Measurements from ENCODE around the gene C1orf226. TPM values are rescaled to one million over a fixed set of nuclear protein-coding genes. Genes with fewer than 3 reads are reported as not detected.

The C1orf226 gene
- total and polyA plus RNA-seq, 4 donors = 1.4 to 10.2 (median 5.9) TPM

DNA sequence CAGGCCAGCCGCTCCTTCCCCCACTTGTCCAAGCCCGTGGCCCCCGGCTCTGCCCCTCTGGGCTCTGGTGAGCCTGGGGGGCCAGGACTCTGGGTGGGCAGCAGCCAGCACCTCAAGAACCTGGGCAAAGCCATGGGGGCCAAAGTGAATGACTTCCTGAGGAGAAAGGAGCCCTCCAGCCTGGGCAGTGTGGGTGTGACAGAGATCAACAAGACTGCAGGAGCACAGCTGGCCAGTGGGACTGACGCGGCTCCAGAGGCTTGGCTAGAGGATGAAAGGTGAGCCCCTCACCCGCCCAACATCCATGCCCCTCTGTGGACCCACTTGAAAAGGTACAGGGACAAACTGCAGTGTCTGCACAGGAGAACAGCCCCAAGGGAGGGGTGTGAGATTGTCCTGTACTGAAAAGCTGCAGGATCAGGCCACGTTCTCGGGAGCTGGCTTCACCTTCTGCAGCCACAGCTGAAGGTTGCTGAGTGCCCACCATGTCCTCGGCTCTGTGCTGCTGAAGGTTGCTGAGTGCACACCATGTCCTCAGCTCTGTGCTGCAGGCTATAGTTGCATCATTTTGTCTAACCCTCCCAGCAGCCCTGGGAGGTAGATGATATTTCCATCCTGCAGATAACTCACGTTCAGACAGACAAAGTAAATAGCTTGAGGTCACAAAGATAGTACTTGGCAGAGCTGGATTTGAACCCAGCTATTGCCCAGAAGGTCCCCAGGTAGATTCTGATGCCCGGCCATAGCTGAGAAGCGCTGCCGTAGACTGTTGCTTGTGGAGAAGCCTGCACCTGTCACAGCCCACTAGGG lies 618 bp downstream of the C1orf226 start:
- H3K4me1 ChIP-seq (ENCODE audit: control insufficient read depth, insufficient read depth, low read length) = peaks cover 4% of the 10 kb centered on the region
- H3K4me3 ChIP-seq (ENCODE audit: low read depth, low read length) = no peak overlapping the region
- H3K27ac ChIP-seq (ENCODE audit: low read depth, low read length) = no peak overlapping the region
- H3K27me3 ChIP-seq (ENCODE audit: control insufficient read depth, insufficient read depth, low read length) = no peaks in the 10 kb centered on the region
- no peak for DNase-seq (ENCODE audit: low read depth in 4 of 6, low spot score in 6 of 6)
- H3K36me3 ChIP-seq (ENCODE audit: control insufficient read depth, insufficient read depth, low read length) = peaks cover 29% of the 10 kb centered on the region
- WGBS (ENCODE audit: insufficient coverage) = 96% methylated on average over 12 of the region's 13 CpGs
- H3K9me3 ChIP-seq (ENCODE audit: control insufficient read depth, insufficient read depth, low read length) = no peaks in the 10 kb centered on the region

DNA sequence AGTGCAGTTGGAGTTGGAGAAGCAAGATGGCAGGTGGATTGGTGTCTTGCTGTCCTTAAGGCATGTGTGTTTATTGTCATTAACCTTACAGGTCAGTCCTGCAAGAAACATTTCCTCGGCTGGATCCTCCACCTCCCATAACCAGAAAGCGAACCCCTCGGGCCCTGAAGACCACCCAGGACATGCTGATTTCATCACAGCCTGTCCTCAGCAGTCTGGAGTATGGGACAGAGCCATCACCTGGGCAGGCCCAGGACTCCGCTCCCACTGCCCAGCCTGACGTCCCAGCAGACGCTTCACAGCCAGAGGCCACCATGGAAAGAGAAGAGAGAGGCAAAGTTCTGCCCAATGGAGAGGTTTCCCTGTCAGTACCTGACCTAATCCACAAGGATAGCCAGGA lies 1.6 kb downstream of the C1orf226 start:
- no peaks in the 10 kb centered on the region for H3K27me3 ChIP-seq (ENCODE audit: control insufficient read depth, insufficient read depth, low read length)
- no peaks in the 10 kb centered on the region for H3K9me3 ChIP-seq (ENCODE audit: control insufficient read depth, insufficient read depth, low read length)
- 94% methylated on average over 6 of the region's 6 CpGs for WGBS (ENCODE audit: insufficient coverage)
- DNase-seq (ENCODE audit: low read depth in 4 of 6, low spot score in 6 of 6) = no peak
- peaks cover 9% of the 10 kb centered on the region for H3K4me1 ChIP-seq (ENCODE audit: control insufficient read depth, insufficient read depth, low read length)
- no peak overlapping the region for H3K27ac ChIP-seq (ENCODE audit: low read depth, low read length)
- H3K4me3 ChIP-seq (ENCODE audit: low read depth, low read length) = no peak overlapping the region
- H3K36me3 ChIP-seq (ENCODE audit: control insufficient read depth, insufficient read depth, low read length) = peaks cover 29% of the 10 kb centered on the region

DNA sequence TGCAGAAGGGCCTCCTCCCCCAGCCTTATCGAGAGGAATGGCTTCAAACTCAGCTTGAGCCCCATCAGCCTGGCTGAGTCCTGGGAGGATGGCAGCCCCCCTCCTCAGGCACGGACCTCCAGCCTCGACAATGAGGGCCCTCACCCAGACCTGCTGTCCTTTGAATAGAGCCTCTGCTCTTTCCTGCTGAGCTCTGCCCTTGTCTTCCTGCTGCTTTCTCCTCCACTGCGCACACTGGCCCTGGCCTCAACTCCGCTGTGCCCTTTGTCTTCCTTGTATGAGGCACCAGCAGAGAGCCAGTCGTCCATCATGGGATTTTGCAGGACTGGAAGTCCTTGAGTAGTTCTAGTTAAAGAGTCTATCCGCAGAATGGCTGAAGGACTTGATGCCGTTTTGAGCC lies 2.0 kb downstream of the C1orf226 start:
- Histone ChIP-seq H3K4me3 (ENCODE audit: low read depth, low read length) (no peak overlapping the region), H3K27ac (ENCODE audit: low read depth, low read length) (no peak overlapping the region), H3K36me3 (ENCODE audit: control insufficient read depth, insufficient read depth, low read length) (peaks cover 29% of the 10 kb centered on the region), H3K9me3 (ENCODE audit: control insufficient read depth, insufficient read depth, low read length) (no peaks in the 10 kb centered on the region), H3K4me1 (ENCODE audit: control insufficient read depth, insufficient read depth, low read length) (peaks cover 13% of the 10 kb centered on the region), H3K27me3 (ENCODE audit: control insufficient read depth, insufficient read depth, low read length) (no peaks in the 10 kb centered on the region)
- 62% methylated on average over 8 of the region's 8 CpGs for WGBS (ENCODE audit: insufficient coverage)
- no peak for DNase-seq (ENCODE audit: low read depth in 4 of 6, low spot score in 6 of 6)

DNA sequence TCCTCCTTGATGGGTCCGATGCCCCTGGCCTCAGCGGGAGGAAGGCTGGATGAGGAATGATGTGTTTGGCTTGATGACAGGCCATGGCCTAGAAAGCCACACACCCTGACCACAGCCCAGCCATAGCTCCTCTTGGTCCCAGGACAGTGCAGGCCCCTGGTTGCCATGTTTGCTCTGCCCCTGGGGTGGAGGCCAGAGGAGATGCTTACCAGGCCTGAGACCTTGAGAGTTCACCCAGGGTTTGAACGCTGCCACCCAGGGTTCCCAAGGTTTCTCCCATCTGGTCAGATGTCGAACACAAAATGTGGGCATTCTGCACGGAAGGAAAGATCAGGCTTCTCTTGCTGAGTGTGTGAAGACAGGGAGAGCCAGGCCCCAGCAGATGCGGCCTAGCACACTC lies 2.6 kb downstream of the C1orf226 start:
- WGBS (ENCODE audit: insufficient coverage) = 97% methylated on average over 4 of the region's 6 CpGs
- no peak for DNase-seq (ENCODE audit: low read depth in 4 of 6, low spot score in 6 of 6)

DNA sequence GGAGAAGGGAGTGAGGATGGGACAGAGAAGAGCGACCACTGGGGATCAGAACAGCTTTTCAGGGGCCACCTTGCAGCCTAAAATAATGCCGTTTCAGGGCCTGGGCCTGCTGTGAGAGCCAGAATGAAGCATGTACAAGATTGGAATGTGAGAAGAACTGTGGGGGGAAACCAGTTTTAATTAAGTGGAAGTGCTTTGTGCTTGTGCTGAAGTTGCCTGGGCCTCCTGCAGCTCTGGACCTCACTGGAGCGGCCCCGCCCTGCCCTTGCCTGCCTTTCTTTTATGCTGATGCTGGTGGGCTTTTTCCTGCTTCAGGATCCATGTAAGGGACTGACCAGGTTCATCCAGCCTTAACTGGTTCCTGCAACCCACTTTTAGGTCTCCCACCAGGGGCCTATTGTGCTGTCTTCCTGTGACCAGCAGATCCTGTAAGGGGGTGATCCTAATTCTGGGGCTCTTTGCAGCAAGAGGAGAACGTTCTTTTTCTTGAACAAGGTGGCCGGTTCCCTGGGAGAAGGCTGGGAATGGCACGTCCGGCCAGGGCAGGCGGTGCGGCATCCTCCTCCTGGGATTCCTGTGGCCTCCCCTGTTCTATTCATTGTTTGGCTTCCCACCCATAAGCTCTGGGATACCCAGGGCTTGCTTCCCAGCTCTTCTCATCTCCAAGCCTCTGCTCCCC lies 3.2 kb downstream of the C1orf226 start:
- peaks cover 29% of the 10 kb centered on the region for H3K36me3 ChIP-seq (ENCODE audit: control insufficient read depth, insufficient read depth, low read length)
- H3K4me1 ChIP-seq (ENCODE audit: control insufficient read depth, insufficient read depth, low read length) = peaks cover 22% of the 10 kb centered on the region
- WGBS (ENCODE audit: insufficient coverage) = 92% methylated on average over 10 of the region's 10 CpGs
- H3K27ac ChIP-seq (ENCODE audit: low read depth, low read length) = no peak overlapping the region
- no peaks in the 10 kb centered on the region for H3K9me3 ChIP-seq (ENCODE audit: control insufficient read depth, insufficient read depth, low read length)
- H3K4me3 ChIP-seq (ENCODE audit: low read depth, low read length) = no peak overlapping the region
- H3K27me3 ChIP-seq (ENCODE audit: control insufficient read depth, insufficient read depth, low read length) = no peaks in the 10 kb centered on the region
- DNase-seq (ENCODE audit: low read depth in 4 of 6, low spot score in 6 of 6) = no peak

More for the DNA sequence above, 2.6 kb downstream of the C1orf226 start:
- no peaks in the 10 kb centered on the region for H3K27me3 ChIP-seq (ENCODE audit: control insufficient read depth, insufficient read depth, low read length)
- no peak overlapping the region for H3K4me3 ChIP-seq (ENCODE audit: low read depth, low read length)
- no peak overlapping the region for H3K27ac ChIP-seq (ENCODE audit: low read depth, low read length)
- H3K9me3 ChIP-seq (ENCODE audit: control insufficient read depth, insufficient read depth, low read length) = no peaks in the 10 kb centered on the region
- peaks cover 29% of the 10 kb centered on the region for H3K36me3 ChIP-seq (ENCODE audit: control insufficient read depth, insufficient read depth, low read length)
- H3K4me1 ChIP-seq (ENCODE audit: control insufficient read depth, insufficient read depth, low read length) = peaks cover 19% of the 10 kb centered on the region

DNA sequence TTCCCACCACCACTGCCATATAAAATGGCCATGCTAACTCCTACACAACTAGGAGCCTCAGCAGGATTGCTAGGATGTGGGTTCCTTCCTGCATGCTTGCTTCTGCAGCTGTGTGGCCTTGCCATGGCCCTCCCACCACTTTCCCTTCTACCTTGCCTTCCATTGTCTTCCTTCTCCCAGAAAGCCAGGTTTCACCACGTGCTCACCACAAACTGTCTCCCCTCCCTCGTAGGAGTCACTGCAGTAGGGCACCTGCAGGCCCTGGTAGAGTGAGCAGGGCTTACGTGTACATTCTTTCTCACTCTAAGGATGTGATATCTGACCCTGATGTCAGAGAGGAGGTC lies 3.7 kb downstream of the C1orf226 start:
- WGBS (ENCODE audit: insufficient coverage) = 100% methylated on average over 1 of the region's 3 CpGs
- Histone ChIP-seq H3K36me3 (ENCODE audit: control insufficient read depth, insufficient read depth, low read length) (peaks cover 29% of the 10 kb centered on the region), H3K4me3 (ENCODE audit: low read depth, low read length) (no peak overlapping the region), H3K9me3 (ENCODE audit: control insufficient read depth, insufficient read depth, low read length) (no peaks in the 10 kb centered on the region), H3K27me3 (ENCODE audit: control insufficient read depth, insufficient read depth, low read length) (no peaks in the 10 kb centered on the region), H3K27ac (ENCODE audit: low read depth, low read length) (no peak overlapping the region), H3K4me1 (ENCODE audit: control insufficient read depth, insufficient read depth, low read length) (peaks cover 27% of the 10 kb centered on the region)
- no peak for DNase-seq (ENCODE audit: low read depth in 4 of 6, low spot score in 6 of 6)

DNA sequence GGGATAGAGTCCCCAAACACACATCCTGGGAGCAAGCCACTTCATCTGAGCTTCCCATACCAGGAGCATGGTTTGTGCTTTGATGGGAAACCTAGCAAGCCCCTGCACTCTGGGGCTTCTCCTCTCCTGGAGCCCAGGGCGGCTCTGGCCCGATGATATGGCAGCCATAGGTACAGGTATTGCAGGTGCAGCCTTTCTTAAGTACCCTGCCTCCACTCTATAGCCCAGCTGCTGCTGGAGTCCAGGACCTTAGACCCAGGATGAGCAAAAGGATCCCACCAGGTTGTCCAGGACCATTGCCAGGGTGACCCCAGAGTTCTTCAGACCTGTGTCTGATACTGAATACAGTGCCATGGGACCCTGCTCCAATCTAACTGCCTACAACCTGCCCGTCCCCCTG lies 4.2 kb downstream of the C1orf226 start:
- H3K9me3 ChIP-seq (ENCODE audit: control insufficient read depth, insufficient read depth, low read length) = no peaks in the 10 kb centered on the region

DNA sequence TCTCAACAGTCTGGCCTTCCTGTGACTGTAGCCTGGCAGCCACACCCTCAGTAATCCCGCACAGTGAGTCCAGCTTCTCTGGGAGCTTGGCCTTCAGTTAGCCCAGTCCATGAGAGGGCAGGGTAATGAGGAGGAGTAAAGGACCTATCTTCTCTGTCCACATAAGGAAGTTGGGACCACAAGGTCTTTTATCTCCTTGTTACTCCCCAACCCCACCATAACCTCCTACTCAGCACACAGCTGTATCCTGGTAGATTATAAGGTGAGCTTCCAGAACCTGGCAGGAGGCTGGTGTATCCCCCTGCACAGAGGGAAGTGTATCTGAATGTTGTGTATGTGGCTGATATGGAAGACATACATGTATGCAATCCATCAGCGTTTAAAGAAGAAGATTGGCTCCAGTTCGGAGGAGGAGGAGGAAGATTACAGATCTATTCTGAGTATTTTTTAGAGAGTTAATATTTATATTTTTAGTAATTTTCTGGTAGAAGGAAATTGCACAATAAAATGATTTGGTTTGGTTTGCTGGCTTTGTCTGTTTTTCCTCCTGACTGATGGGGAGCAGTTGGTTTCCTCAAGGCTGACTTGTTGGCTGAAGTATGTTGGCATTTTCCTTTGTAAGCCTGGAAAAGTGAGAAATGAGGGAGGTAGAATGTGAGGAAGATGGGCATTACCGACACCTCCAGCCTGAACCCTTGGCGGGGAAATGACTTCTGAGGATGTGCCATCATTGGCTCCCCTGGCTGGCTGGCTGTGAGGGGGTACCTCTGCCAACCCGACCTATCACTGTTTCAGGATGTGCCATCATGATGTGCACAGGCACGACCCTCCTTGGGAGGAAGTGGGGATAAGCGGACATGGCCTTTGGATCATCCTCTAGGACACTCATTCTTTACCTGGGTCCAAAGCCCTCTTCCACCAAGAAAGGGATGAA lies 5.0 kb downstream of the C1orf226 start:
- no peaks in the 10 kb centered on the region for H3K9me3 ChIP-seq (ENCODE audit: control insufficient read depth, insufficient read depth, low read length)
- WGBS (ENCODE audit: insufficient coverage) = 96% methylated on average over 3 of the region's 8 CpGs
- H3K27ac ChIP-seq (ENCODE audit: low read depth, low read length) = no peak overlapping the region
- peaks cover 29% of the 10 kb centered on the region for H3K36me3 ChIP-seq (ENCODE audit: control insufficient read depth, insufficient read depth, low read length)
- no peak overlapping the region for H3K4me3 ChIP-seq (ENCODE audit: low read depth, low read length)
- no peaks in the 10 kb centered on the region for H3K27me3 ChIP-seq (ENCODE audit: control insufficient read depth, insufficient read depth, low read length)
- peaks cover 33% of the 10 kb centered on the region for H3K4me1 ChIP-seq (ENCODE audit: control insufficient read depth, insufficient read depth, low read length)
- no peak for DNase-seq (ENCODE audit: low read depth in 4 of 6, low spot score in 6 of 6)

More for the DNA sequence above, 4.2 kb downstream of the C1orf226 start:
- Histone ChIP-seq H3K36me3 (ENCODE audit: control insufficient read depth, insufficient read depth, low read length) (peaks cover 29% of the 10 kb centered on the region), H3K27me3 (ENCODE audit: control insufficient read depth, insufficient read depth, low read length) (no peaks in the 10 kb centered on the region), H3K27ac (ENCODE audit: low read depth, low read length) (no peak overlapping the region), H3K4me3 (ENCODE audit: low read depth, low read length) (no peak overlapping the region), H3K4me1 (ENCODE audit: control insufficient read depth, insufficient read depth, low read length) (peaks cover 30% of the 10 kb centered on the region)
- 98% methylated on average over 3 of the region's 3 CpGs for WGBS (ENCODE audit: insufficient coverage)
- no peak for DNase-seq (ENCODE audit: low read depth in 4 of 6, low spot score in 6 of 6)

DNA sequence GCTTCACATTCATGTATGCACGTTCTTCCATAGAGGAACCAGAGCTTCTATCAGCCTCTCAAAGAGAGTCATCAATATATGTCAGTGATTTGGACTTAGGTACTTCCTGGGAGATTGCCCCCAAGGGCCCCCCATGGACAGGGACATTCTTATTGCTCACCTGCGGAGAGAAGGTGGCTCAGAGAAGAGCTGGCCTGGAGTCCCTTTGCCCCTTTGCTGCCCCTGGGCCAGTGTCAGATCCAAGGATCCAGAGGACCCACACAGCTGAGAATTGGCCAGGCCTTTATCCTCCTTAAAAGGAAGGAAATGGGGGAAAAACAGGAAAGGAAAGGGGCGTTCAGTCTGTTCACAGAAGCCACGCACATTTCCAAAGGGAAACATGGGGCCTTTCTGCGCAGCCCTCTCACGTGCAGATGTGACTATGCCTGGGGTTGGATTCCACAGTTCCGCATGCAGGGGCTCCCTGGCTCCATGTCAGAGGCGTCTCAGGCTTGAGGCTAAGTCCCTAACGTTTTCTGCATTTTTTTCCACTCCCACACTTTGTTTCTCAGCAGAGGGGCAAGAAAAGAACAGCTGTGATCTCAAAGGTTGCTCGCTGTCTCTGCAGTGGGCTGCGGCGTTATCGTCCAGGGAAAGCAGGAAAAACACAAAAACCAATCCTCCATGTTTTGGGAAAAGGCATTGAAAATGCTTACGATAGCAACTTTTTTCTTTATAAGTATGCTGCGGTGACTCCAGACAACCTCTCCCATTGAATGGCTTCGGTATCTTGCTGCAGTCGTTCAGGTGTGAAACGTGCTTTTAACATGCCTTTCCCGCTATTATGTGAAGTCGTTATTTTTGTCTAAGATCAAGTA lies 5.9 kb downstream of the C1orf226 start:
- no peak for DNase-seq (ENCODE audit: low read depth in 4 of 6, low spot score in 6 of 6)
- Histone ChIP-seq H3K9me3 (ENCODE audit: control insufficient read depth, insufficient read depth, low read length) (no peaks in the 10 kb centered on the region), H3K4me3 (ENCODE audit: low read depth, low read length) (no peak overlapping the region), H3K27ac (ENCODE audit: low read depth, low read length) (no peak overlapping the region), H3K27me3 (ENCODE audit: control insufficient read depth, insufficient read depth, low read length) (no peaks in the 10 kb centered on the region), H3K36me3 (ENCODE audit: control insufficient read depth, insufficient read depth, low read length) (peaks cover 23% of the 10 kb centered on the region), H3K4me1 (ENCODE audit: control insufficient read depth, insufficient read depth, low read length) (peaks cover 33% of the 10 kb centered on the region)
- 73% methylated on average over 13 of the region's 20 CpGs for WGBS (ENCODE audit: insufficient coverage)

All from spinal cord (tissue), 10 donors.